ENCODE measurements around the gene CACNA2D3.

- no peak for TF ChIP-seq CTCF (conservative IDR thresholded peaks at IDR 0.05 in 1 of 2, IDR thresholded peaks at IDR 0.05 in 1 of 2; ENCODE audit: extremely low read depth in 1 of 2, insufficient read depth in 1 of 2, low read depth in 1 of 2, low read length in 2 of 2)
- TF ChIP-seq EZH2 (IDR thresholded peaks at IDR 0.05; ENCODE audit: borderline replicate concordance, low read length), result no peak
Observed at GRCh38 chr3:55013145-55013925, 891.0 kb downstream of the CACNA2D3 start.
